HAP-1 (cell line): ENCODE results near the gene NUP98.
"Not testable (repeated sequence)": the region's sequence is repeated elsewhere in the genome, so short reads cannot be mapped to it uniquely, and the experiment has no call there.

Source experiments
- DNase-seq, 2 experiments: peaks; one replicate each; pipeline ENCODE4 v3.0.0-alpha.2; 2016 to 2020; ENCODE audit warnings: low spot score in 2 of 2
- H3K27me3 ChIP-seq: fragments of 250-450 bp; sonication (Bioruptor Pico); 2 replicates; pipeline ENCODE4 v1.5.1; 2020; ENCODE audit warnings: low read depth, mild to moderate bottlenecking, moderate library complexity
- H3K36me3 ChIP-seq: fragments of 250-450 bp; sonication (Bioruptor Pico); replicated peaks from 2 replicates; pipeline ENCODE4 v1.5.1; 2020; ENCODE audit warnings: mild to moderate bottlenecking
- H3K4me1 ChIP-seq: fragments of 250-450 bp; sonication (Bioruptor Pico); 2 replicates; pipeline ENCODE4 v1.5.1; 2020; ENCODE audit warnings: mild to moderate bottlenecking
- H3K4me3 ChIP-seq: fragments of 250-450 bp; sonication (Bioruptor Pico); 2 replicates; pipeline ENCODE4 v1.5.1; 2020; ENCODE audit warnings: mild to moderate bottlenecking, moderate library complexity
- H3K9me3 ChIP-seq: fragments of 250-450 bp; sonication (Bioruptor Pico); 2 replicates; pipeline ENCODE4 v1.5.1; 2020; ENCODE audit warnings: mild to moderate bottlenecking, moderate library complexity
- in situ Hi-C: fragments of 300-500 bp; cut with MboI; formaldehyde crosslinking; loops from 3 replicates; pipeline ENCODE4 v1.14.3; 2020; ENCODE audit warnings: low sequenced_read_pairs, inconsistent platforms, mixed read lengths

NUP98 gene

DNA sequence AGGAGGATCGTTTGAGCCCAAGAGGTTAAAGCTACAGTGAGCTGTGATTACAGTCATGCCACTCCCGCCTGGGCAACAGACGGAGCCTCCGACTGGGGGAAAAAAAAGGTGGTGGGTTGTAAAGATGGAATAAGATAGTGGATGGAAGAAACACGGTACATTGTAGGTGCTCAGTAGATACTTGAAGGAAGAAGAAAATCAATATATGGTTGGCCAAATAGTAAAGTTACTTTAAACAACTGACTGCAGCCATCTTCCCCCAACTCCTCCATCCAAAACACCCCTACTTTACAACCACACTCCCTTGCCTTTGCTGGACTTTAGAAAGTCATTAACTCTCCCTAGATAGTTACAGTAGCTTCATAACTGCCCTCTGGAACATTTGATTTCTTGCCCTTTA lies 2.5 kb upstream of the NUP98 start:
- H3K27me3 ChIP-seq: no peaks in the 10 kb centered on the region
- in situ Hi-C loops: no loop called here
- no peak for DNase-seq
- H3K9me3 ChIP-seq: no peaks in the 10 kb centered on the region
- H3K4me1 ChIP-seq: peaks cover 14% of the 10 kb centered on the region
- H3K36me3 ChIP-seq: no peaks in the 10 kb centered on the region; the same call in 1 of the 2 replicates
- no peak overlapping the region for H3K4me3 ChIP-seq

DNA sequence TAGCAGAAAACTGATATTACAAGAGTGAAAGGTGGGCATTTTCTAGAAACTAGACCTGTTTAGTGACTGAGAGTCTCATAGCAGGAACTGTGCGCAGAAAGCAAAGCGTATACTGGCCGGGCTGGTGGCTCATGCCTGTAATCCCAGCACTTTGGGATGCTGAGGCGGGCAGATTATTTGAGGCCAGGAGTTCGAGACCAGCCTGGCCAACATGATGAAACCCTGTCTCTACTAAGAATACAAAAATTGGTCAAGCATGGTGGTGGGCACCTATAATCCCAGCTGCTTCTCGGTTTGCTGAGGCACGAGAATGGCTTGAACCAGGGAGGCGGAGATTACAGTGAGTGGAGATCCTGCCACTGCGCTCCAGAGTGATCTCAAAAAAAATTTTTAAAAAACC lies 1.8 kb upstream of the NUP98 start:
- Histone ChIP-seq H3K9me3 (no peaks in the 10 kb centered on the region), H3K36me3 (peaks cover 7% of the 10 kb centered on the region), H3K27me3 (no peaks in the 10 kb centered on the region), H3K4me1 (peaks cover 14% of the 10 kb centered on the region), H3K4me3 (no peak overlapping the region)
- no peak for DNase-seq
- in situ Hi-C loops: no loop called here

DNA sequence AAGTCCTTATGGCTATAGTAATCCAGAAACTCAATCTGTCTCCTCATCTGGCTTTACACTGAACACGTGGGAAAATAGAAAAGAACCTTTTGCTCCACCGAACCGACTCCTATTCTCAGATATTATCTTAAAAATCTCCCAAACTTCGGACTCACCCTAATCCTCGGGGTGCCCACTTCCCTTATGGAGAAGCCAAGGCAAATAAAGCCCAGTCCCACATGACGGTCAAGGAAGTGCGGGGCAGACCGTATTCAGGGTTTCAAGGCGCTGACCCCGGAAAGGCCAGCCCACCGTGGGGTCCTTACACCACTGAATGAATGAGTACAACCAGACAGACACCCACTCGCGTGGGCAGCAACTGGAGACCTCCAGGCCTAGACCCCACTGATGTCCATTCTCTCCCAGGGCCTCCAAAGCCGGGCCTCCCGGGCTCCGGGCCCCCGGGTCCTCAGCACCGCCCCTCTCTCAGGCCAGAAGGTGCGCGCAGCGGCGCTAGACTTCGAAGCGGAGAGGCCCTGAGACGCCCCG lies 489 bp downstream of the NUP98 start:
- no peak for DNase-seq
- Histone ChIP-seq H3K27me3 (no peaks in the 10 kb centered on the region), H3K36me3 (peaks cover 29% of the 10 kb centered on the region), H3K4me1 (peaks cover 14% of the 10 kb centered on the region), H3K9me3 (no peaks in the 10 kb centered on the region), H3K4me3 (peak overlapping the region; percentile 82)
- in situ Hi-C loops: no loop called here

DNA sequence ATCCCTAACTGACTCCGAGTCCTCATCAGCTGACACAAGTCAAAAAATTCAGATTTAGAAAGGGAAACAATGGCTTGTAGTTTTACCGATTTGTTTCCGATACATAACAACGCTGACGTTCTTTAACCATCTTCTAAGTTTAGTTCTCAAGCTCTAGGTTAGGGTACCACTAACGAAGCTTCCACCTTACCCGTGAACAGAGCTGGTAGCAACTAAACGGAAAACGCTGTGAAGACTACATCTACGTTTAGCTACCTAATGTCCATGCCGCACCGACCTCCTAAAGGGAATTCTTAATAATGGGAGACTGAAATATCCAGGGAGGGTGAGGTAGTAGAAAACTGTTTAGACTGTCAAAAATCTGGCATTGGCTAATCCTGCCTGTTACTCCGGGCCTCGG lies 1.0 kb downstream of the NUP98 start:
- in situ Hi-C loops: no loop called here
- H3K4me3 ChIP-seq: peak overlapping the region; percentile 82
- DNase-seq: no peak
- no peaks in the 10 kb centered on the region for H3K9me3 ChIP-seq
- no peaks in the 10 kb centered on the region for H3K27me3 ChIP-seq
- peaks cover 14% of the 10 kb centered on the region for H3K4me1 ChIP-seq
- H3K36me3 ChIP-seq: peaks cover 29% of the 10 kb centered on the region

DNA sequence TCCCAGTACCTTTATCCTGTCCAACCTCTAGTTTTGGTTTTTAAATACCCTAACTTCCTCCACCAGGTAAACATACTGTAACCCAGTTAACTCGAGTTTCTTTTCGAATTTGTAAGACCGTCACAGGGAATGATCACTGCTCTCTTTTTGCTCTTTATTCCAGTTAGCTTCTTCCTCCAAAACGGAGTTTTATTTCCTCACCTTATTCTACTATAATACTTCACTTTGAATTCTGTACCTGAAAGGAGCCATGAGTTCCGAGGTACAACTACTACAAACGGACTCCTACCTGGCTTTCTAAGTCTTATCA lies 1.4 kb downstream of the NUP98 start:
- Histone ChIP-seq H3K36me3 (peaks cover 29% of the 10 kb centered on the region), H3K9me3 (no peaks in the 10 kb centered on the region), H3K4me1 (peaks cover 14% of the 10 kb centered on the region), H3K4me3 (peak overlapping the region; percentile 82), H3K27me3 (no peaks in the 10 kb centered on the region)
- DNase-seq: no peak
- in situ Hi-C loops: no loop called here

DNA sequence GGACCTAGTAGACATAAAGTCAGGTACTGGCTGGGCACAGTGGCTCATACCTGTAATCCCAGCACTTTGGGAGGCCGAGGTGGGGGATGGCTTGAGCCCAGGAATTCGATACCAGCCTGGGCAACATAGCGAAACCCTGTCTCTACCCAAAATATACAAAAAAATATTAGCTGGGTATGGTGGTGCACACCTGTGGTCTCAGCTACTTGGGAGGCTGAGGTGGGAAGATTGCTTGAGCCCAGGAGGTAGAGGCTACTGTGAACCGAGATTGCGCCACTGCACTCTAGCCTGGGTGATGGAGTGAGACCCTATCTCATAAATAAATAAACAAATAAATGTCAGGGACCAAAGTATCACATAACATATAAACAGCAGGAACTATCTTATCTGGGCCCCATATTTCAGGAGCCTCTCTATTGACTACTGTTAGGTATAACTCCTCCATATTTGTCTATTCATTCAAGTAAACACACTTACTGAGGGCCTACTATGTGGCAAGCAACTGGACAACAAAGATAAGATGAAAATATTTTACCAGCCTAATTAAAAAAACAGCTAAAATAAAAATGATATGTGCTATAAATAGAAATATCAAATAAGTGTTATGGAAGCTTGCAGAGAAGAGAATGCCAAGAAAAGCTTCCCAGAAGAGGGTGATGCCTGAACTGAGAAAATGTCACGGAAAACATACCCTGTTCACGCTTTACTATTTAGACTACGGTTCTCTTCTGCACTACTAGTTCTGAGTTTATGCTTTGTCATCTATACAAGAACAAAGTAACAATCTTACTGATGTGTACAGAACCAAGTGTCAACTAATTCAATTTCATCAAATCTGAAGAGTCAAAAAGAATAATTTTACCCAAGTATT lies 2.0 kb downstream of the NUP98 start:
- Histone ChIP-seq H3K4me1 (peaks cover 14% of the 10 kb centered on the region), H3K36me3 (peaks cover 29% of the 10 kb centered on the region), H3K27me3 (no peaks in the 10 kb centered on the region), H3K4me3 (peak overlapping the region; percentile 82), H3K9me3 (no peaks in the 10 kb centered on the region)
- in situ Hi-C loops: no loop called here
- no peak for DNase-seq

DNA sequence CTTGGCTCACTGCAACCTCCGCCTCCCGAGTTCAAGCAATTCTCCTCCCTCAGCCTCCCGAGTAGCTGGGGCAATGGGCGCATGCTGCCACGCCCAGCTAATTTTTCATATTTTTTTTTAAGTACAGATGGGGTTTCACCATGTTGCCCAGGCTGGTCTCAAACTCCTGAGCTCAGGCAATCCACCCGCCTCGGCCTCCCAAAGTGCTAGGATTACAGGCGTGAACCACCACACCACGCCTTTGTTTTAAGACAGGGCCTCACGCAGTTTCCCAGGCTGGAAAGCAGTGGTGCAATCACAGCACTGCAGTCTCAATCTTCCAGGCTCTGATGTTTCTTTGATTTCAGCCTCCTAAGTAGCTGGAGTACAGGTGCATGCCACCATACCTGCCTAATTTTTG lies 3.0 kb downstream of the NUP98 start:
- in situ Hi-C loops, H3K4me3 ChIP-seq, H3K27me3 ChIP-seq, DNase-seq, H3K9me3 ChIP-seq: not testable (repeated sequence)
- H3K36me3 ChIP-seq: peaks cover 29% of the 10 kb centered on the region
- H3K4me1 ChIP-seq: peaks cover 12% of the 10 kb centered on the region

DNA sequence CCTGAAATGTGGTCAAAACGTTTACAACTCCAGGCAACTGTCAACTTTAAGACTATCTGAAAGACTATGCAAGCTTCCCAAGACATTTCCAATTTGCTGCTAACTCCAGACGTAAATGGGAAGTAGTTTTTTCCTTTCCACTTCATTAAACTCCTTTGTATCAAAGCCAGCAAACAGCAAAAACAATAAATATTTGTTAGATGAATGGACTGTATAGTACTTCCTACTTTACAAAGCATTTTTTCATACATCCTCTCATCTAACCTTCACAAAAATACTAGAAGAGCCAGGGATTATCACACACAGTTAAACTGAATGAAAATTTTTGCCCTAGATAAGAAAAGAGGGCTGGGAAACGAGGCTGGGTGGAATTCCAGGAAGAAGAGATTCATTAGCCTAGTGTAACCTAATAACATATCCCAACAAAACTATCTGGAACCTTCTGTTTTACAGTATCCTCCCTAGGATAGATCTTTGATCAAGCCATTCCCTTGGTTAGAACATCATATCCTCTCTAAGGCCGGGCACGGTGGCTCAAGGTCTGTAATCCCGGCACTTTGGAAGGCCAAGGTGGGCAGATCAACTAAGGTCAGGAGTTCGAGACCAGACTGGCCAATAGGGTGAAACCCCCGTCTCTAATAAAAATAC lies 10.4 kb downstream of the NUP98 start:
- Histone ChIP-seq H3K9me3 (no peaks in the 10 kb centered on the region), H3K36me3 (peaks cover 21% of the 10 kb centered on the region), H3K27me3 (no peaks in the 10 kb centered on the region), H3K4me1 (peaks cover 5% of the 10 kb centered on the region), H3K4me3 (no peak overlapping the region)
- in situ Hi-C loops: no loop called here
- DNase-seq: no peak

DNA sequence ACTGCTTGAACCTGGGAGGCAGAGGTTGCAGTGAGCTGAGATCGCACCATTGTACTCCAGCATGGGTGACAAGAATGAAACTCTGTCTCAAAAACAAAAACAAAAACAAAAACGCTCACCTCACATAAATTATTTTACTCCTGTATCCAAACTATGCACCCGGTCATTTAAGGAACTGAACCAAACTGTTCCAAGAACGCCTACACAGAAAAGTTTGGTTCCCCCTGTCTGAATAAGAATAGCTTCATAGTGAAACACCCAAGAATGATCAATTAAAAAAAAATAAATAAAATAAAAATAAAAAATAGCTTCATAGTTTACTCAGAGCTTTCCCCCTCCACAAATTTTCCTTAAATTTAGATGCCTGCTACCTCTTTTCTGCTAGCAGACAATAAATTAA lies 13.7 kb downstream of the NUP98 start:
- Histone ChIP-seq H3K27me3 (no peaks in the 10 kb centered on the region), H3K4me3 (no peak overlapping the region), H3K9me3 (no peaks in the 10 kb centered on the region), H3K36me3 (peaks cover 37% of the 10 kb centered on the region), H3K4me1 (peaks cover 5% of the 10 kb centered on the region)
- no peak for DNase-seq
- in situ Hi-C loops: no loop called here

DNA sequence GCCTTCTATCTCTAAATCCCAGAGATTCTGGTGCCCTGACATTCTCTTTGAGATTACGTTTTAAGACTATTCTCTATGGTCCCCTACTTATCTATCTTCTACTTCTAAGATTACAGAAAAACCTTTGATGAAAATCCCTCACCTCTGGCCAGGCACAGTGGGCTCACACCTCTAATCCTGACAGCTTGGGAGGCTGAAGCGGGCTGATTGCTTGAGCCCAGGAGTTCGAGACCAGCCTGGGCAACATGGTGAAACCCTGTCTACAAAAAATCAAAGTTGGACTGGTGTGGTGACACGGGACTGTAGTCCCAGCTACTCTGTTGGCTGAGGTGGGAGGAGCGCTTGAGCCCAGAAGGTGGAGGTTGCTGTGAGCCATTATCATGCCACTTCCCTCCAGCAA lies 14.4 kb downstream of the NUP98 start:
- Histone ChIP-seq H3K36me3 (peaks cover 43% of the 10 kb centered on the region), H3K4me1 (peaks cover 5% of the 10 kb centered on the region), H3K9me3 (no peaks in the 10 kb centered on the region), H3K27me3 (no peaks in the 10 kb centered on the region), H3K4me3 (no peak overlapping the region)
- in situ Hi-C loops: no loop called here
- DNase-seq: no peak

DNA sequence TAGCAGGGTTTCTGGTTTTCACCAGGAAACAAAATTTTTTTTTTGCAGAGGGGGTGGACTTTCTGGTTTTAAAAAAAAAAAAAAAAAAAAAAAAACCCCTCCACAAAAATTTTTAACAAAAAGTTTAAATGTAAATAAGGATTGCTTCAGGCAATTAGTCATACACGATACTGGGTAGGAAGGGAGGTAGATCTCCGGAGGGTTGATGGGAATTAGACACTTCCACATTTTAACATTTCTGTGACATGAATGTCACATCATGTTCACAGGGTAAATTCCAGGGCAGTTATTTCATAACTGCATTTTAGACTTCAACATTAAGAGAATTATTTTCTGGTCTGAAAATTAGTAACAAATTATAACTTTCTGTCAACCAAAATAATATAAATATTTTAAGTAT lies 15.9 kb downstream of the NUP98 start:
- in situ Hi-C loops: no loop called here
- peaks cover 49% of the 10 kb centered on the region for H3K36me3 ChIP-seq

DNA sequence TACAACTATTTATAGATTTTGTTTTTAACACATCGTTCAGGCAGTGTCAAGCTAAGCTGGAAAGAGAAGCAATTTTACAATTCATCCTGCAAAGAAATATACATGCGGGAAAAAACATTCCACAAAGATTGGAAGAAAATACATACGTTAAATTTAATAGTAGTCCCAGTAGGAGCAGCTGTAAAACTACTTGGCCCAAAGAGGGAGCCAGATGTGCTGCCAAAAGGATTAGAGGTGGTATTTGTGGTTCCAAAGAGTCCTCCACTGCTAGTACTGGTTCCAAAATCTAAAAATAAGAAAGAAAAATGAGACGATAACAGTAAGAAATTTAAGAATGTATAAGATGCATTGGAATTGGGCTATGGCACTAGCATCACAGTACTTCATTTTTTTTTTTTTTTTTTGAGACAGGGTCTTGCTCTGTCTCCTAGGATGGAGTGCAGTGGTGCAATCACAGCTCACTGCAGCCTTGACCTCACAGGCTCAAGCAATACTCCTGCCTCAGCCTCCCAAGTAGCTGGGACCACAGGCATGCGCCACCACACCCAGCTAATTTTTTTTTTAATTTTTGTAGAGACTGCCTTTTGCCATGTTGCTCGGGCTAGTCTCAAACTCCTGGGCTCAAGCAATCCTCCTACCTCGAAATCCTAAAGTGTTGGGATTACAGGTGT lies 21.5 kb downstream of the NUP98 start:
- Histone ChIP-seq H3K9me3 (no peaks in the 10 kb centered on the region), H3K4me3 (no peak overlapping the region), H3K4me1 (no peaks in the 10 kb centered on the region), H3K27me3 (no peaks in the 10 kb centered on the region), H3K36me3 (peaks cover 79% of the 10 kb centered on the region)
- in situ Hi-C loops: no loop called here
- DNase-seq: no peak

More for the DNA sequence above, 15.9 kb downstream of the NUP98 start:
- Histone ChIP-seq H3K9me3 (no peaks in the 10 kb centered on the region), H3K4me3 (no peak overlapping the region), H3K27me3 (no peaks in the 10 kb centered on the region), H3K4me1 (peaks cover 5% of the 10 kb centered on the region)
- no peak for DNase-seq

DNA sequence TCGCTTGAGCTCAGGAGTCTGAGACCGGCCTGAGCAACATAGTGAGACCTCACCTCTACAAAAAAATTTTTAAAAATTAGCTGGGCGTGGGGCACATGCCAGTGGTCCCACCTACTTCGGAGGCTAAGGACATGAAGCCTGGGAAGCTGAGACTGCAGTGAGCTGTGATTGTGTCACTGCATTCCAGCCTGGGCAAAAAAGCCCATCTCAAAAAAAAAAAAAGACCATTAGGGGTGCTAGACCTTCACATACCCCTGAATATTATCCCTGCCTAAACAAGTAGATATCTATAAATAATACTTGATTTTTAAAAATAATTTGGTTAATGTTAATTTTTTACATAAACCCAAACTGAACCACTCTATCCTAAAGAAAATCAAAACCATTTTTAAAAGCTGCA lies 24.2 kb downstream of the NUP98 start:
- in situ Hi-C loops: no loop called here
- Histone ChIP-seq H3K36me3 (peaks cover 81% of the 10 kb centered on the region), H3K4me3 (no peak overlapping the region), H3K27me3 (no peaks in the 10 kb centered on the region), H3K9me3 (no peaks in the 10 kb centered on the region), H3K4me1 (no peaks in the 10 kb centered on the region)
- DNase-seq: no peak

DNA sequence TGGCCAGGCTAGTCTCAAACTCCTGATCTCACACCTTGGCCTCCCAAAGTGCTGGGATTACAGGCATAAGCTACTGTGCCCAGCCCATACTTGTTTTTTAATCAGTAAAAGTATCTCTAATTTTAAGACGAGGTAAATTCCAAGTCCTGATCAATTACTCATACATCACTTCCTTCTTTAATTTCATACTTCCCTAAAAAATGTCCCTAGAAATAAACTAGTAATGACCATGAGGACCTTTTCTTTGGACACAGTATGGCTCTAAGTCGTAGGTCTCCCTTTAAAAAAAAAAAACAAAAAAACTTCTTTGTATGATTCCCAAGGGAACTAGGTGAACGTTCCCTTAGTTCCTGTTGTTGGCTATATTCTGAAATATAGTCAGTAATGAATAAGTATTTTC lies 29.8 kb downstream of the NUP98 start:
- no peaks in the 10 kb centered on the region for H3K27me3 ChIP-seq
- DNase-seq: no peak
- no peaks in the 10 kb centered on the region for H3K9me3 ChIP-seq
- peaks cover 95% of the 10 kb centered on the region for H3K36me3 ChIP-seq
- in situ Hi-C loops: loop anchor here (10.0 kb wide), 1 partner anchor 63 kb away; no protein-coding TSS in a partner anchor
- H3K4me1 ChIP-seq: no peaks in the 10 kb centered on the region
- no peak overlapping the region for H3K4me3 ChIP-seq
